MM.1S (cell line): Measurements from ENCODE around the gene CYP24A1.

Source experiments
- CTCF ChIP-seq: fragments of 300-600 bp; sonication (generic); IDR thresholded peaks from 2 replicates; pipeline ENCODE4 v1.5.1; 2016; ENCODE audit warnings: antibody characterized with exemption, low read length, mixed read lengths
- EZH2 ChIP-seq: fragments of 300-600 bp; sonication (generic); optimal IDR thresholded peaks from 2 replicates; pipeline ENCODE3; 2017; ENCODE audit warnings: low read depth, mild to moderate bottlenecking, antibody characterized with exemption, low read length, mixed read lengths
- EZH2phosphoT487 ChIP-seq: fragments of 300-600 bp; sonication (generic); IDR thresholded peaks from 2 replicates; pipeline ENCODE4 v1.6.1; 2018; ENCODE audit warnings: antibody characterized with exemption, low read length

GRCh38 chr20:54214566-54214965, 40.8 kb upstream of the CYP24A1 start:
- no peak for TF ChIP-seq CTCF
- TF ChIP-seq EZH2phosphoT487: no peak
- TF ChIP-seq EZH2: no peak
